Testis (tissue), 2 donors: ENCODE data around the gene SH3RF1.

Experiments used
- POLR2A ChIP-seq: fragments of 450-650 bp; IDR thresholded peaks from one replicate; pipeline ENCODE4 v1.6.1; 2017; ENCODE audit warnings: antibody characterized with exemption, mild to moderate bottlenecking, moderate library complexity
- TF ChIP-seq, protein P1 (sequence below), 3 experiments: fragments of 450-650 bp in 2 of 3; fragments of 200-600 bp in 1 of 3; sonication (generic) in 1 of 3; IDR thresholded peaks; one replicate each; pipeline ENCODE4 v1.5.1; 2016 to 2019; ENCODE audit warnings: antibody characterized with exemption in 3 of 3, mild to moderate bottlenecking in 2 of 3, moderate library complexity in 1 of 3

DNA sequence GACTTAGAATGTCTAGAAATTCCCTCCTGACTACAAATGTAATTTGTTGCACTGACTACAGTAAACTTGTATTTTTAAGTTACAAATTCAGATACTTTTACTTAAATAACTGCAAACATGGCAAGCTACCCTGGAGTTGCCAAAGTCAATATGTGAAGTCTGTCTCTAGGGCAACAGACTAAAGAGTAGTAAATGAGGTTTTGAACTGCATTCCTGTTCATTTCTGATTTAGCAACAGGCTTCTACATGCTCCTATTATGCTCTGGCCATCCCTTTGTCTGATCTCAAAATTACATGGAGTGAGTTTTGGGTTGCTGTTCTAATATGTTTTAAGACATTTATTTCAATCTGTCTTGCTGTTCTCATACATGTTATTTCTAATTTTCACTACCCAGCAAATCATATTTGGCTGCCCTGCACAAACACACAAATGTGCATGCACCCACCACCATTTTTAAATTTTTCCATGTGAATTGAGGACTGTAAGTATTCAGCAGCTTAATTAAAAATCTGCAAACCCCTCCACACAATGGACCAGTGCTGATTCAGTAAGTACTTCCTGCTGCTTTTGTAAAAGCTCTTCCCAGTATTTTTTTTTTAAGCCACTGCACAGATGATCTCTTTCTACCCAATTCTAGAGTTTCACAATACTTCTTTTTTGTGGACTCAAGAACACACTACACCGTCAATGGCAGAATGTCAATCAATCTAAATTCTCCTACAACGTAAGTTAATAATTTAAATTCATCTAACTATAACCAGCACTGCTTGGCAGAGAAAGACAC is 26.7 kb downstream of the SH3RF1 start:
- TF ChIP-seq, protein P1, sequence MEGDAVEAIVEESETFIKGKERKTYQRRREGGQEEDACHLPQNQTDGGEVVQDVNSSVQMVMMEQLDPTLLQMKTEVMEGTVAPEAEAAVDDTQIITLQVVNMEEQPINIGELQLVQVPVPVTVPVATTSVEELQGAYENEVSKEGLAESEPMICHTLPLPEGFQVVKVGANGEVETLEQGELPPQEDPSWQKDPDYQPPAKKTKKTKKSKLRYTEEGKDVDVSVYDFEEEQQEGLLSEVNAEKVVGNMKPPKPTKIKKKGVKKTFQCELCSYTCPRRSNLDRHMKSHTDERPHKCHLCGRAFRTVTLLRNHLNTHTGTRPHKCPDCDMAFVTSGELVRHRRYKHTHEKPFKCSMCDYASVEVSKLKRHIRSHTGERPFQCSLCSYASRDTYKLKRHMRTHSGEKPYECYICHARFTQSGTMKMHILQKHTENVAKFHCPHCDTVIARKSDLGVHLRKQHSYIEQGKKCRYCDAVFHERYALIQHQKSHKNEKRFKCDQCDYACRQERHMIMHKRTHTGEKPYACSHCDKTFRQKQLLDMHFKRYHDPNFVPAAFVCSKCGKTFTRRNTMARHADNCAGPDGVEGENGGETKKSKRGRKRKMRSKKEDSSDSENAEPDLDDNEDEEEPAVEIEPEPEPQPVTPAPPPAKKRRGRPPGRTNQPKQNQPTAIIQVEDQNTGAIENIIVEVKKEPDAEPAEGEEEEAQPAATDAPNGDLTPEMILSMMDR (IDR thresholded peaks at IDR 0.05): no peak
- no peak for TF ChIP-seq POLR2A
